Tibial nerve (tissue), 4 donors: ENCODE data around the gene ARF5.

Experiments
- EP300 ChIP-seq, 2 donors: sonication (generic); formaldehyde crosslinking; IDR thresholded peaks; one replicate each; pipeline ENCODE4 v1.6.1; 2017; ENCODE audit warnings: antibody characterized with exemption in 2 of 2, mild to moderate bottlenecking in 1 of 2
- POLR2A ChIP-seq, 2 donors: fragments of 450-650 bp; IDR thresholded peaks; one replicate each; pipeline ENCODE4 v1.6.1; 2017; ENCODE audit warnings: antibody characterized with exemption in 2 of 2, mild to moderate bottlenecking in 2 of 2, moderate library complexity in 2 of 2
- TF ChIP-seq, protein P1 (sequence below), 5 experiments: fragments of 200-600 bp in 3 of 5; fragments of 450-650 bp in 2 of 5; sonication (generic) in 3 of 5; IDR thresholded peaks; one replicate each; pipeline ENCODE4 v1.5.1; 2016 to 2019; ENCODE audit warnings: antibody characterized with exemption in 5 of 5, mild to moderate bottlenecking in 3 of 5, moderate library complexity in 2 of 5

DNA sequence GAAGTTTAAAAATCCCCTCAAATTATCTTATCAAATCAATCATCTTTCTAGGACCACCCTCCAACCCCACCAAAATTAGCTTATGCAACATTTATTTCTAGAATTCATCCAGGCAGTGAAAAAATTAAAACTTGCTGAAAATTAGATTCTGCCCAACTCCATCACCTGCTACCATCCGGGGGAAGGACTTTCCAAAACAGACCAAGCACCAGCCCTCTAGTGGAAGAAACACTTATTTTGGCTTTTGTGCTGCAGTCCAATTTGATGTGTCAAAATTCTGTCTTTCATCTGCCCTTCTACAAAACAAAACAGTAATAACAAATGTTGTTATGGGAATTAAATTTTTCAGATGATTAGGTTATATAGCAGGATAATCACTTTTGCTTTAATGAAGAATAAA is 38.0 kb upstream of the ARF5 start:
- TF ChIP-seq, protein P1, sequence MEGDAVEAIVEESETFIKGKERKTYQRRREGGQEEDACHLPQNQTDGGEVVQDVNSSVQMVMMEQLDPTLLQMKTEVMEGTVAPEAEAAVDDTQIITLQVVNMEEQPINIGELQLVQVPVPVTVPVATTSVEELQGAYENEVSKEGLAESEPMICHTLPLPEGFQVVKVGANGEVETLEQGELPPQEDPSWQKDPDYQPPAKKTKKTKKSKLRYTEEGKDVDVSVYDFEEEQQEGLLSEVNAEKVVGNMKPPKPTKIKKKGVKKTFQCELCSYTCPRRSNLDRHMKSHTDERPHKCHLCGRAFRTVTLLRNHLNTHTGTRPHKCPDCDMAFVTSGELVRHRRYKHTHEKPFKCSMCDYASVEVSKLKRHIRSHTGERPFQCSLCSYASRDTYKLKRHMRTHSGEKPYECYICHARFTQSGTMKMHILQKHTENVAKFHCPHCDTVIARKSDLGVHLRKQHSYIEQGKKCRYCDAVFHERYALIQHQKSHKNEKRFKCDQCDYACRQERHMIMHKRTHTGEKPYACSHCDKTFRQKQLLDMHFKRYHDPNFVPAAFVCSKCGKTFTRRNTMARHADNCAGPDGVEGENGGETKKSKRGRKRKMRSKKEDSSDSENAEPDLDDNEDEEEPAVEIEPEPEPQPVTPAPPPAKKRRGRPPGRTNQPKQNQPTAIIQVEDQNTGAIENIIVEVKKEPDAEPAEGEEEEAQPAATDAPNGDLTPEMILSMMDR (IDR thresholded peaks at IDR 0.05), result no peak
- no peak for TF ChIP-seq POLR2A (IDR thresholded peaks at IDR 0.05)
- no peak for TF ChIP-seq EP300 (IDR thresholded peaks at IDR 0.05)
